Stimulated activated CD8-positive, alpha-beta memory T cell treated with anti-CD3 and anti-CD28 coated beads, Interleukin-15, amount 100 ng/mL, for 4 hours (primary cell): ENCODE results near the gene IFNAR2.

Experiments
- DNase-seq, 2 donors: peaks; one replicate each; pipeline ENCODE4 v3.0.0-alpha.2; 2020; ENCODE audit warnings: low read depth in 2 of 2

The IFNAR2 gene

DNA sequence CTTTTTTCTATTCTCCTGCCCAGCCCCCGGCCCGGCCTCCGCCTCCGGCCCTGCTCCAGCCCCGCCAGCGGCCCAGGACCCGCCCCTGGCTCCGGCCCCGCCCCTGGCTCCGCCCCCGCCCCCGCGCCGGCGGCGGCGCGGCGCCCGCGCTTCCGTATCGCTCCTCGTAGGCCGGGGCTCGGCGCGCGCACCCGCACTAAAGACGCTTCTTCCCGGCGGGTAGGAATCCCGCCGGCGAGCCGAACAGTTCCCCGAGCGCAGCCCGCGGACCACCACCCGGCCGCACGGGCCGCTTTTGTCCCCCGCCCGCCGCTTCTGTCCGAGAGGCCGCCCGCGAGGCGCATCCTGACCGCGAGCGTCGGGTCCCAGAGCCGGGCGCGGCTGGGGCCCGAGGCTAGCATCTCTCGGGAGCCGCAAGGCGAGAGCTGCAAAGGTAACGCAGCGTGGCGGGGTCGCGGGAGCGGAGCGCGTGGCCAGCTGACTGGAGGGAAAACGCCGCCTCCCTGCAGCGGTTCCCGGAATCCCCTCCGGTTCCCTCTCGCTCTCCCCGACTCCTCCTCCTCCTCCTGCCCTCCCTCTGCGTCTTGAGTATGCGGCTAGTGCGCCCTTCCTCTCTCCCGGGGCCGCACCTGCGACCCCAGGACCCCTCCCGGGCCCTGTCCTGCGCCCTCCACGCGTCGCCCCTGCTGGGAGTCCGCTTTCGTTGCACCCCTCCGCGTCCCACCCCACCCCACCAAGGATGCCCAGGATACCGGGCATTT is at the start of gene IFNAR2:
TSS of gene IFNAR2 (plus strand) at position 155 of the 761 bp plus-strand sequence. CDS start 11,985 bp downstream, outside the sequence.
- peak; percentile 36 to 60 for DNase-seq

DNA sequence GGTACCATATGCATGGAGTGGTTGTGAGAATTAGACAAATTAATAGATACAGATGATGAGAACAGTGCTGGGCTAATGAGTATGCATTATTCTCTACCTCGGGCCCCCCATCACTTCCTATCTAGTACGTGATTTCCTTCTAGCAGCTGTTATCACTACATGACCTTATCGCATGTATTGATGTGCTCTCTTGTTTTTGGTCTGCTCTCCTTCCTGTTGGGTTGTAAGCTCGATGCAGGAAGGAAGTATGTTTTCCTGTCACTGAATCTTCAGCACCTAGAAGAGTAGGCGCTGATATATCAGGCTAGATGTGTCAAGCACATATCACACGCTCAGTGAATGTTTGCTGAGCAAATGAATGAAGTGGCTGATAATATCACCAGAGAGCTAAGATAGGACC is 43.9 kb upstream of the IFNAR2 start:
- no peak for DNase-seq

DNA sequence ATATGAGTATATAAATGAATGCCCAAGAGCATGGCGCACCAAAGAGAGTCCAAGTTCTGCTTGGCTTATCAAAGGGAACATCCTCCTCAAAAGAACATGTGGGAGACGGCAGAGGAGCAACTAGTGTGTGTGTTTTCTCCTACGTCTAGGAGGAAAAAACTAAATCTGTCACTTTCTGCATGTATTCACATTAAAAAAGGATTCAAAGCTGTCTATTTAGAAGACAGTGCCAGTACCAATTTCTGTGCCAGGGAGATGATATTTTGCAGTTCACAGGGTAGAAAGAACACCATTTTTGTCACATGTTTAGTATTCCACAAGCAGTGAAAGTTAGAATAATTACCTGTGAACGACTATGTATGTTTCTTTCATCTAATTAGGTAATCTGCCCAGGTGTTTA is 42.5 kb upstream of the IFNAR2 start:
- no peak for DNase-seq

DNA sequence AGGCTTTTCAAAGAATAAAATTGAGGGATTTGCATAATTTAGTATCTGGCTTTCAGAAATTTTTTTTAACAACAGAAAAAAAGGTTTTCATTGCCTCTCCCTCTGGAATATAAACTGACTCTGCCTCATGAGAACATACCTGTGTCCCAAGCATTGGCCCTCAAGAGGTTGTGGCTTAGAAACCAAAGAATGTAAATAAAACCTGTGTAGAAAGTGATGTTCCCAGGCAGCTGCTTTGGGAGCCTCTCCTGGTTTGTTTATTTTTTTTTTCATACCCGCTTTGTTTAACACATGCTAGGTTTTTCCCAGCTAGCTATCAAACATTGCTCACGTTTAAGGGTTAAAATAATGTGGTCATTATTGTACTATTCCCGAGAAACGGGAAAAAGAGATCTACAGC is 40.5 kb upstream of the IFNAR2 start:
- no peak for DNase-seq

DNA sequence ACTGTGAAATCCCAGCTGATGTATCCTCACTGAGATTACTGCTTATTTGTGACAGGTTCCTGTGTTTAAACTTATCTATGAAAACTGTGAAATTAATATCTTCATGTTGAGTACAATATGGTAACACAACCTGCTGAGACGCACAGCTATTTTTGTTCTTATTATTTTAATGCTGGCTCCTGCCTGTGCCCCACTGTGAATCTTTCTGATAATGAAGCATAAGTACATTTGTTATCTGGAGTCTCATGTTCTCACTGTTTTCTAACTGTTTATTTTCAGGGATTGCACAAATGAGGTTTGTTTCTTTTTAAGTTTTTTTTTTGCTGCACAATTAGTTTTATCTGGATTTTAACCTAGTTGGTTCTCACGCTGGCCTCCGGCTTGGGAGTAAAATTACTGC is 39.9 kb upstream of the IFNAR2 start:
- DNase-seq = no peak

DNA sequence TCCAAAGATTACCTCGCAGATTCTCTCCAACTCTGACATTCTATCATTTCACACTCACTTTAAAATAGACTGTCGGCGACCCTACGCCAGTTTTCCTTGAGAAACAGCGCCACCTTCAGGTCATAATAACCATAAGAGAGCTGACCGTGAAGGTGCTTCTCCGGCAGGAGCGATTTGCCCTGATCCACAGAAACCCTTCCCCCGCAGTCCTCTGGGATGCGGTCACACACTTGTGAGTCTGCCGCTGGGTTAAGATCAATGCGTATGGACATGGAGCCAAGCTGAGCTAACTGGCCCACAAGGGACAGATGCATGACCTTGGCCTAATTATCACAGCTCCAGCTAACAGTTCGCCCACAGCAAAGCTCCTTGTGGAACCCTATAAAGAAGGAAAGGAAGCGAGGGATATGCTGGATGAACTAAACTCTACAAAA is 32.8 kb upstream of the IFNAR2 start:
- no peak for DNase-seq

DNA sequence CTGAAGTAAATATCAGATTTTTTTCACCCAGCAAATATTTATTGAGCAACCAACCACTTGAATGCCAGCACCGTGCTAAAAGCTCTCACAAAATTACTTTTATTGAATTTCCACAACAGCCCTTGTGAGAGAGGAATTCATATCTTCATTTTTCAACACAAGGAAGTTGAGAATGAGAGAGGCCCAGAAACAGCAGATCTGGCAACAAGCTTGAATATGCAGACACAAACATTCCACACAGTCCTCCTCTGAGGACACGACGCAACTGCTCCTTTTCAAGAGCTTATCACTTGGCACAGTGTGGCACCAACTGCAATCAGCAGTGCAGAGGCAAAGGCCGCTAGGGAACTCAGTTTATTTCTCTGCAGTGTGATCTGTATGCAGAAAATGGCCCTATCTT is 32.2 kb upstream of the IFNAR2 start:
- no peak for DNase-seq

DNA sequence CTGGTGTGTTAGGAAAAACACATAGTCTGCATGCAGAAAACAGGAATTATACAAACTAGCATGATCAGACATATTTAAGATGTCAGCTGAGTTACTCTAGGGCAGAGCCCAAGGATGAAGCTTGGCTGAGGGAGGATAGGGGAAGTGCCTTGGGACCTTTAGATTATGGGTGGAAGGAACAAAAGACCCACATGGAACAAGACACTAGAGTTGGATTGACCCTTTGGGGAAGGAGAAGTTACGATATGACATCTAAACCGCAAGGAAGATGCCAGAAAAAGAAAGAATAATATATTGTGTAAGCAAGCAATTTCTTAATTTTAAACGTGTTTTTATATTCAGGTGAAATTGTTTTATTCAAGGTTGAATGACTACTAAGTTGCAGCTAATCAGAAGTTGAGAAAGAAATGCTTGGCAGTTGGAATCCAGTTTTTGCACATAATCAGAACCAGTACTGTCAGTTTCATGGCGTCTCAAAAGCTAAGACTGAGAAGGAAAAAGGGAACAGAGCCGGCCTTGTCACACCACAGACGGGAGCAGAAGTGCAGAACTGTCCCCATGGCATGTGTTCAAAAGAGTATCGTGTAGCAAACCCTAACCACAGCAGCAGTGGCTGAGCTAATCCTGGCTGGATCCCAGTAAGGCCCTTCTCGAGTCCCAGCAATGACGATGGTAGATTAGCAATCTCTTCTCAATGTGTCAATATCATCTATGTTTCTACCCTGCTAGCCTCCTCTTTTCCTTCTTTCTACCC is 31.2 kb upstream of the IFNAR2 start:
- DNase-seq = no peak

DNA sequence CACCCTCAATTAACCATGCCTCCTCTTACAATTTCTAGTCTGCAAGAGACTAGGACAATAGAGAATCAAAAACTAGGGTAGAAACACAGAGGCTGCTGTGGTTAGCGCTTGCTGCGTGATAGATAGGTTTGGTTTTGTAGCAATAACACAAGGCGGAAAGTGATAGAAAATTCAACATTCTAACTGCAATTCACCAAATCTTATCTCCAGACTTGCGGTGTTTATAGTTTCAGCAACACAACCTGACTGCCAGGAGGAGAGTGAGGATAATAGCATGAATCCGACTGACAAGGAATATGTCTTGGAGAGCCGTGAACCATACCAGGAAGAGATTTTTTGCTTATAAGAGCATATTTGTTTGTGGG is 30.7 kb upstream of the IFNAR2 start:
- no peak for DNase-seq

DNA sequence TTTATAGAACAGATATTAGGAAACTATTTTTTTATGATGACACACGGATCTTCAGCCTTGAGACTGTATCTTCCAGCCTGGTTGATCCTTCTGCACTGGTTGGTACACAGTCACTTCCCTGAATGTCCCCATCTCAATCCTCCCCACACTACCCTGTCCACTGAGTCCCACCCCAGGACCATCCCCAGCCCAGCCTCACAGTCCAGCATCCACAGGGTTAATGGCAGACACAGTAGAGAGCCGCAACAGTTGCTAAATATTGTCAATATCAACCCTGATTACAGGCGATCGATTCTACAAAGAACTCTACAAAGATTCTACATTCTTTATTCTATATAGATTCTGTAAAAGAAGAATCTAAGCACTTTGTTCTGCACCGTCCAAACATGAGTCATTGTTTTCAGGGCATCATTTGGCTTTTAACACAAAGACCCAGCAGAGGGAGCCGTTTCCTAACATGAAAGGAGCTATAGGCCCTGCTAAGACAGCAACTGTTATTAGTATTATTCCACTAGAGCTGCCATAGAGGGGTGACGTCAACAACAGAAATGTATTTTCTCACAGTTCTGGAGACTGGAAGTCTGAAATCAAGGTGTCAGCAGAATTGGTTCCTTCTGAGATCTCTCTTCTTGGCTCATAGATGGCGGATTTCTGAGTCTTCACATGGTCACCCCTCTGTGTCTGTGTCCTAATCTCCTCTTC is 30.1 kb upstream of the IFNAR2 start:
- peak in 1 of 2 donors; percentile 78 for DNase-seq

DNA sequence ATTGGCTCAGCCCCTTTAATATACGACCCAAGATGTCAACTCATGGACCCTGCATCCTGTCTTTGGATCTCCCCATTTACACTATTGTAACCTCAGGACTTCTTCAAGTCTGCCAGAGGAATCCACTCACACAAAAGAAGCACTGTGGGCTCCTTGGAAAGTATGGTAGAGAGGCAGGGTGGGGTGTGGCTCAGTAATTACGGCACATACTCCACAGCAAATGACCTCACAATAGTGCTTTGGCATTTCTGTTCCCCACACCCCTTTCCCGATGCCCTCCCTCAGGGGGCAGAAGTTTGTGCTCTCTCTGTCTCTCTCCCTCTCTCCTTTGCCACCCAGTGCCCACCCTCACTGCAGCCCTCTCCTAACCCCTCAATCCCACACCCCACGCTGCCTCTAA is 27.8 kb upstream of the IFNAR2 start:
- DNase-seq = no peak

DNA sequence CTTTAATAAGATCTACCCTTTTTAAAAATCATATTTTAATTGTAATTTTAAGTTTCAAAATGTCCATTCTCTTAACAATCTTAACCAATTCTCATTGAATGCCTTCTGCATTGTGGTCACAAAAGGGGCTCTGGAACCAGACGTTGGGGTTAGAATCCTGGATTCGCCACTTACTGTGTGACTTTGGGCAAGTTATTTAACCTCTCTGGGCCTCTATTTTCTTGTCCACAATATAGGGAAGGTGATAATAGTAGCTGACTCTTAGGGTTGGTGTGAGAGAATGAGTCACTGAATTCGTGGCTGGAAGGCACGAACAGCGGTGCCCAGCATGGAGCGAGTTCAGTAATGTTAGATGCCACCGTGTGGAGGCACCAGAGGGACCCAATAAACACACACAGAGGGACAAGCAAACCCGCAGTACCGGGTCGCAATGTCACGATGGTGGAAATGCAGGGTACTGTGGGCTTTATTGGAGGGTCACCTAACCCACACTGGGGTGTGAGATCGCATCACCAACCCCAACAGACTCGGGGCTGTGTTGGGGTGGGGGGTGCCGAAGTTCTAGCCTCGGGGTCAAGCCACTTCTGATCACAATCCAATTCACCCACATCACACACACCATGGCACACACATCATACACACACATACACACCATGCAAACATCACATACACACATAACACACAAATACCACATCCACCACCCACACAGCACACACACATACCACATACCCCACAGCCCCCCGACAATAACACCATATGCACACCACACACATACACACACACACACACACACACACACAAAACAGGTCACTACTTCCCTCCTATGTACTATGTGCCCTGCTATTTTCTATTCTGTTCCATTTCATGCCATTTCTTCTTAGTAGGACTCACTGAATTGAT is 27.0 kb upstream of the IFNAR2 start:
- no peak for DNase-seq

DNA sequence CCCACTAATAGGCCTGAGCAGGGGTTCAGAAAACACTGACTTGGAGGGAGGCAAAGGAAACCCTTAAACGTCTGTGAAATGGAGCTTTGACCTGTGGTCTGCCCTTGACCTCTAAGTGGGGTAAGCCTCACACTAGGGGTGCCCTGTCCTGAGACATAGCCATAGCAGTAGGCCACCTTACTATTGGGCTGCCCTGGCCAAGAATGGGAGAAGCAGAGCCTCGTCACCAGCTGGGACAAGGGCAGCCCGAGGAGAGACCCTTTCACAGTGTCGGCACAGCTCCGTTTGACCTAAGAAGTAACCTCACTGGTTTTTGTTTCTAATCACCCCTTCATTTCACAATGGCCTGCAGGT is 26.4 kb upstream of the IFNAR2 start:
- no peak for DNase-seq

DNA sequence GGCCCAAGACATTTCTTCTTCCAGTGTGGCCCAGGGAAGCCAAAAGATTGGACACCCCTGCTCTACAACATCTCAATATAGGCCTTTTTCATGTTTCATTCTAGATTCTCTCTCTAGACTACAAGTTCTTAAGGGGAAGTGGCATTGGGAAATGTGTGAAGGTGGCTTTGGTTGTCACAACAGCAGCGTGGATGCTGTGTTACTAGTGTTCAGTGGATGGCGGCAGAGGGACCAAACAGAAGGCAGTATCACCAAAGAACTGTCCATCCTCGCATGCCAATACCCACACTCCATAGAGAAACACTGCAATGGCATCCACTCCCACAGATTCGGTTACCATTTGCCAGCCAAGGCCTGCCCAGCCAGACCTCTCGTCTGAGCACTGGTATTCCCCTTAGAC is 24.3 kb upstream of the IFNAR2 start:
- no peak for DNase-seq

DNA sequence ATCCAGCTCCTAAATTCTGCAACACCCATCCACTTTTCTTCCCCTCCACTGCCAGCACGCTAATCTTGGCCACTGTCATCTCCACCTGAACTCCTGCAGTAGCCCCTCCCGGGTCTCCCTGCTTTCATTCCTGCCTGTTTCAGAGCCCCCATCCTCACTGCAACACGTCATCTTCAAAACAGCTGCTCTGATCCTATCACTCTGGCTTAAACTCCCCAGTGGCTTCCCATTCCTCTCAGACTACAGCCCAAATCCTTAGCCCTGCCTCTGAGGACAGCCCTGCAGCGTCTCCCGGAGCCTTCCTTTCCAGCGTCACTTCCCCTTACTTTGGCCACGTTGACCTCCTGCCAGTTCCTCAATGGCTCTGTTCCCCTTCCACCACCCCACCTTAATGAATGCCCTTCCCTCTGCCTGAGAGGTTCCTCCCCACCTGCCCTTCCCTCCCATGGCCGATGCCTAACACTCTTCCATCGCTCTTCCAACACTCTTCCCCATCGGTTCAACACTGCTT is 22.9 kb upstream of the IFNAR2 start:
- no peak for DNase-seq

DNA sequence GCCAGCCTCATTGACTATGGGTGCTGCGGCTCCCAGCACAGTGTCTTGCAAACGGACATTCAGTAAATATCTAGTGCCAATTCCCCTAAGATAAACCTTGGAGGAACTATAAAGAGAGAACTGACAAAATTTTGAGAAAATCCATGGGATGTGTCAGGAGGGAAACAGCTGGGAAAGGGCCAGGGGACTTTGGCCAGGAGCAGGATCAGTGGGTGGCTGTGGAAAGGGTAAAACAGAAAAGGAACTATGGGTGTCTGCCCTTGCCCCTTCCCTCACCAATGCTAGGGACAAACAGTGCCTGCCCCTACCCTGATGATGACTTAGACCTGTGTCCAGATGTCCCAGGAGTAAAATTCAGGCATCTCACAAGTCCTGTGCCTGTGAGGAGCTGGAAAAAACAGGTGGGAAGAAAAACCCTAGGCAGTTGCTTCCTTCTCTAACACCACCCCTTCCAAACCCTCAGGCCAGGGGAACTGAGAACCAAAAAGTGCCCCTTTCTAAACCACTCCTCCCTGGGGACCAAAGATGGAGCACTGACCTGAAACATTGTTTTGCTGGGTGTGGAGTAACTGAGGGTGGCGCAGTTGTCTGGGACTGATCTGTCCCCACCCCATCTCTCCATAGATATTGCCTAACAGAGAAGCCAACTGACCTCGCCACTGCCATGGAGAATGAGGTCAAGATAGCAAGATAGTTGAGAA is 22.1 kb upstream of the IFNAR2 start:
- no peak for DNase-seq

DNA sequence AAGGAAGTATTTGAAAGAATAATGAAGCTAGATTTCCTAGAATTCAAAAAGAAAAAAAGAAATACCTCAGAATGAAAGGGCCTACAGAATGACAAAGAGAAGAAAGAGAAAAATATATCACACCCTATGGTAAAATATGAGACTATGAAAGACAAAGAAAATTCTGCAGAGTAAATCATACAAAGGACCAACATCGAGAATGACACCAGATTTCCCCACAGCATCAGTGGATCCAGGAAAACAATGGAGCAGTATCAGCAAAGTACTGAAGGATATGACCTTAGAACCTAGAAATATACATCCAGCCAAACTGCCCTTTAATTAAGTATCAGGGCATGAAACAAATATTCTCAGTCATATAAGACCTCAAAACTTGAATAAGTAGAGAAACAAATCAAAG is 21.2 kb upstream of the IFNAR2 start:
- no peak for DNase-seq

DNA sequence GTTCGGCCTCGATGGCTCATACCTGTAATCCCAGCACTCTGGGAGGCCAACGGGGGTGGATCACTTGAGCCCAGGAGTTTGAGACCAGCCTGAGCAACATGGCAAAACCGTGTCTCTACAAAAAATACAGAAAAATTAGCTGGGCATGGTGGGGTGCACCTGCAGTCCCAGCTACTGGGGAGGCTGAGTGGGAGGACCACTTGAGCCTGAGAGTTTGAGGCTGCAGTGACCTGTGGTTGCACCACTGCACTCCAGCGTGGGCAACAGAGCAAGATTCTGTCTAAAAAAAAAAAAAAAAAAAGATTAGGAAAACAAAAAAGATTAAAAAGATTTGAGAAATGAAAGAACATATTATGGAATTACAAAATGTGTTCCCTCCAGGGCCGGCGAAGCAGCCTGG is 18.4 kb upstream of the IFNAR2 start:
- DNase-seq = no peak

DNA sequence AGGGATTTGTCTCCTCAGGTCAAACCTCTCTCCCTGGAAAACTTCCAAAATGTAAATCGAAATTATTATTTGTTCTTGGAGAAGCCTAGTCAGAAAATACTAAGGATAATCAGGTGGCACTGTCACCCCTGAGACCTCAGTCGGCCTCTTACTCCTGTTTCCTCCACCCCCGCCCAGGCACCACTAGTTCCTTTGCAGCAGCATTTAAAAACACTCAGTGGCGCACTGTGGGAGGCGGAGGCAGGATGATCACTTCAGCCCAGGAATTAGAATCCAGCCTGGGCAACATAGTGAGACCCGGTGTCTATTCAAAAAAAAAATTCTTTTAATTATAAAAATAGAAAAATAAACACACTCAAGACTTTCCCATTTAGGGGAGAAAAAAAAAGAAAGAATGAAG is 18.0 kb upstream of the IFNAR2 start:
- DNase-seq = no peak

DNA sequence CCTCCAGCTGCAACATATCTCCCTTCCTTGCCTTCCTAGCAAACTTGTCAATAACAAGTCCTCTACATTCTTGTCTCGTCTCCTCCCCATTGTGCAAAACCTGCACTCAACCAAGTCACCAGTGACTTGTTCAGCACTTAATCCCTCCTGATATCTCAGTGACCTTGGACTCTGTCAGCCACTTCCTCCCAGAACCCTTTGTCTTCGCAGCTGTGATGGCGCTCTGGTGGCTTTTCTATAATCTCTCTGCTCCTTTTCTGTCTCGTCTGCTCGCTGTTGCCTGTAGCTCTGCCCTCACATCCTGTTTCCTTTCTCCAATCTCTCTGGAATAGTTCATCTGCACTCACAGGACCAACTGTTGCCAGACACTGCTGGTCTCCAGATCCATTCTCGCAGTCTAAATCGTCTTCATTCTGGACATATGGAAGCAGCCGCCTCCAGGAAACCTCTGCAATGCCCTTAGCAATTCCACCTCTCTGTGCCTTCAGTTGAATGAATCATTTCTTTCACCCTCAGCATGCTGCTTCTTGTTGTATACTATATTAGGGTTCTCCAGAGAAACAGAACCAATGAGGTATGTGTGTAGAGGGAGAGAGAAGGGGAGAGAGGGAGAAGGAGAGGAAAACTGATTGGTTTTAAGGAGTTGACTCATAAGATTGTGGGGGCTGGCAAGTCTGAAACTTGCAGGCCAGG is 17.4 kb upstream of the IFNAR2 start:
- no peak for DNase-seq
